NB4 (cell line): Measurements from ENCODE around the gene VPS37B.

ENCODE experiments used
- CTCF ChIP-seq: IDR thresholded peaks from one replicate; pipeline ENCODE4 v1.5.1; 2012; ENCODE audit warnings: low read depth, low read length
- MAX ChIP-seq: IDR thresholded peaks from 2 replicates; pipeline ENCODE4 v1.6.1; 2011; ENCODE audit warnings: low read depth, low read length
- POLR2A ChIP-seq: IDR thresholded peaks from 2 replicates; pipeline ENCODE4 v1.6.1; 2011; ENCODE audit warnings: mild to moderate bottlenecking; ENCODE audit not compliant: insufficient read length; ENCODE audit errors: extremely low read depth

- TF ChIP-seq POLR2A (no peak), CTCF (no peak), MAX (no peak)
Measured at GRCh38 chr12:122847516-122847836, 48.4 kb downstream of the VPS37B start.
